Left ventricle myocardium inferior (tissue), 1 donor: ENCODE data around the gene AK9. TPM values are rescaled to one million over a fixed set of nuclear protein-coding genes. Genes with fewer than 3 reads are reported as not detected.

ENCODE experiments used
- DNase-seq: peaks from one replicate; pipeline ENCODE4 v3.0.0-alpha.2; 2020
- H3K27ac ChIP-seq: fragments of 200-600 bp; replicated peaks from 2 replicates; pipeline ENCODE4 v1.8.0; 2021
- H3K27me3 ChIP-seq: fragments of 200-600 bp; 2 replicates; pipeline ENCODE4 v1.8.0; 2021; ENCODE audit warnings: low read depth
- H3K36me3 ChIP-seq: fragments of 200-600 bp; 2 replicates; pipeline ENCODE4 v1.8.0; 2021
- H3K4me1 ChIP-seq: fragments of 200-600 bp; 2 replicates; pipeline ENCODE4 v1.8.0; 2021
- H3K4me3 ChIP-seq: fragments of 200-600 bp; 2 replicates; pipeline ENCODE4 v1.8.0; 2021; ENCODE audit warnings: mild to moderate bottlenecking, moderate library complexity
- H3K9me3 ChIP-seq: fragments of 200-600 bp; replicated peaks from 2 replicates; pipeline ENCODE4 v1.8.0; 2021
- intact Hi-C: fragments of 100-400 bp; cut with micrococcal nuclease; formaldehyde crosslinking; loops from one replicate; pipeline ENCODE4 v1.11.0; 2022
- total RNA-seq: library from RNA; stranded (reverse); fragmentation: NEBNext Ultra II Directional; extraction: Animal tissue kit (Norgen Biotek cat#: 25700); gene quantifications from one replicate; pipeline ENCODE4 v1.2.1, GENCODE V29; 2021
- TF ChIP-seq, protein P1 (sequence below): fragments of 200-600 bp; IDR thresholded peaks from 2 replicates; pipeline ENCODE4 v1.8.0; 2021; ENCODE audit warnings: antibody characterized with exemption, mild to moderate bottlenecking, borderline replicate concordance
- donor health status: DM: no; HTN: yes; CAD: no; lungs with severe emphysema.

Gene AK9
- total RNA-seq, 1 donor from 2014 or later = 12.6 TPM

DNA sequence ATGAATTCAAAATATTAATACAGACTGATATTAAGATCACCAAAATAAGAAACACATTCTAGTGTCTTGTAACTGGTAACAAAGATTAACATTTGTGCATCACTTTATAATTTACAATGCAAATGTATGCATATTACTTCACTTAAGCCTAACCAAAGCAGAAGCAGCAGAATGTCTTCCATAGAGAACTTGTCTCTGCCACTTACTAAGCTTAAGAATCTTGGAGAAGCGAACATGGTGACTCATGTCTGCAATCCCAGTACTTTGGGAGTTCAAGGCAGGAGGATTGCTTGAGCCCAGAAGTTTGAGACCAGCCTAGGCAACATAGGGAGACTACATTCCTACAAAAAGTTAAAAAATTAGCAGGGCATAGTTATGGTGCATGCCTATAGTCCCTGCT is 18.8 kb downstream of the AK9 start:
- no peaks in the 10 kb centered on the region for H3K9me3 ChIP-seq
- TF ChIP-seq, protein P1, sequence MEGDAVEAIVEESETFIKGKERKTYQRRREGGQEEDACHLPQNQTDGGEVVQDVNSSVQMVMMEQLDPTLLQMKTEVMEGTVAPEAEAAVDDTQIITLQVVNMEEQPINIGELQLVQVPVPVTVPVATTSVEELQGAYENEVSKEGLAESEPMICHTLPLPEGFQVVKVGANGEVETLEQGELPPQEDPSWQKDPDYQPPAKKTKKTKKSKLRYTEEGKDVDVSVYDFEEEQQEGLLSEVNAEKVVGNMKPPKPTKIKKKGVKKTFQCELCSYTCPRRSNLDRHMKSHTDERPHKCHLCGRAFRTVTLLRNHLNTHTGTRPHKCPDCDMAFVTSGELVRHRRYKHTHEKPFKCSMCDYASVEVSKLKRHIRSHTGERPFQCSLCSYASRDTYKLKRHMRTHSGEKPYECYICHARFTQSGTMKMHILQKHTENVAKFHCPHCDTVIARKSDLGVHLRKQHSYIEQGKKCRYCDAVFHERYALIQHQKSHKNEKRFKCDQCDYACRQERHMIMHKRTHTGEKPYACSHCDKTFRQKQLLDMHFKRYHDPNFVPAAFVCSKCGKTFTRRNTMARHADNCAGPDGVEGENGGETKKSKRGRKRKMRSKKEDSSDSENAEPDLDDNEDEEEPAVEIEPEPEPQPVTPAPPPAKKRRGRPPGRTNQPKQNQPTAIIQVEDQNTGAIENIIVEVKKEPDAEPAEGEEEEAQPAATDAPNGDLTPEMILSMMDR = no peak
- no peaks in the 10 kb centered on the region for H3K4me1 ChIP-seq
- H3K36me3 ChIP-seq = peaks cover 39% of the 10 kb centered on the region
- no peaks in the 10 kb centered on the region for H3K27me3 ChIP-seq
- no peak for DNase-seq
- intact Hi-C loops = no loop called here
- H3K27ac ChIP-seq = no peak overlapping the region
- H3K4me3 ChIP-seq = no peak overlapping the region

DNA sequence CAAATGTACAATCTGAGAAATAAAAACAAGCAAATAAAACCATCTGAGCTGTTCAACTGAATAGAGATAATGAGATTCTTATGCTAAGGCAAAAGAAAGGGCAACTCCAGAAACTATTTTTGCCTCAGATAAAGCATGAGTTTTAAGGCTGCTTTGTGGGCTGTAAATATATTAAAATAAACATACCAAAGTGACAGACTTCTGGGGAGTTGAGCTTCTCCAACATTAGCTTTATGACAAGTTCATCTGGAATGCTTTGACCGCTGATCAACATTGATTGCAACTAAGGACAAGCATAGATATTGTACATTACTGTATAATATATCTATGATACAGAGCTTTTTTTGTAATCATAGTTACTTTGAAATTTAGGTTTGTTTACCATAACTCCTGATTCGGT is 19.3 kb downstream of the AK9 start:
- TF ChIP-seq, protein P1 = no peak
- Histone ChIP-seq H3K27me3 (no peaks in the 10 kb centered on the region), H3K4me1 (no peaks in the 10 kb centered on the region), H3K27ac (no peak overlapping the region), H3K9me3 (no peaks in the 10 kb centered on the region), H3K4me3 (no peak overlapping the region), H3K36me3 (peaks cover 39% of the 10 kb centered on the region)
- DNase-seq = no peak
- intact Hi-C loops = no loop called here

DNA sequence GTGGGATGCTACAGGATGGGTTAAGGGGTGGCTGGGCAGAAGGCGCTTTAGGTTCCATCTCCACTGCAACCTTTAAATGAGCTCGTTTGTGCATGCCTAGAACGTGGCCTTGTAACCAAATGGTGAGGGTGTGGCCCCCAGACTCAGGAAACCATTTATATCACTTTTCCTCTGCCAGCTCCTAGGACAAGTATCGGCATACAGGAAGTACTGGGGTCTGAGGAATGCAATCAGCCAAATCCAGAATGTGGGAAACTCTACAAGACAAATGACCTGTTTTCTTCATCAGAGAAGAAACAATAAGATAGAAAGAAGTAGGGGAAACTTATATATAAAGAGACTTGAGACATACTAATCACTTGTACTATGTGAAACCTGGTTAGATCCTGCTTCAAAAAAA is 21.2 kb downstream of the AK9 start:
- H3K27ac ChIP-seq = no peak overlapping the region
- DNase-seq = no peak
- H3K36me3 ChIP-seq = peaks cover 35% of the 10 kb centered on the region
- TF ChIP-seq, protein P1 = no peak
- intact Hi-C loops = no loop called here
- no peaks in the 10 kb centered on the region for H3K9me3 ChIP-seq
- no peaks in the 10 kb centered on the region for H3K27me3 ChIP-seq
- no peaks in the 10 kb centered on the region for H3K4me1 ChIP-seq
- no peak overlapping the region for H3K4me3 ChIP-seq

DNA sequence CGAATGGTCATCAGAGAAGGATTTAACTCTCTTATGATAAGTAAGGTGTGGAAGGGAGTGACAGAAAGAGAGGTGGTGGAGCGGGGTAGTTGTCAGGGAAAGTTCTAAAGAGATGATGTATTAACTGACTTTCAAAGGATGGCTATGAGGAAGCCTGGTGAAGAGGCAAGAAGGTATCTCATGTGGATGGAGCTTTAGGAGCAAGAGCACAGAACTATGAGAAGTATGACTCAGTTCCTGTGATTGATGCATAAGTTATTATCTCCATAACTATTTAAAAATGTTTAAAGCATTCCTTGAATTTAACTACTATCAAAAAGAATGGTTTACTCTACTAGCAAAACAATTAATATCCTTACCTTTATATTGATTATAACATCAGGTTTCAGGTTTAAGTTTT is 28.8 kb downstream of the AK9 start:
- Histone ChIP-seq H3K27ac (no peak overlapping the region), H3K27me3 (no peaks in the 10 kb centered on the region), H3K4me3 (no peak overlapping the region), H3K4me1 (no peaks in the 10 kb centered on the region), H3K9me3 (no peaks in the 10 kb centered on the region), H3K36me3 (peaks cover 12% of the 10 kb centered on the region)
- no peak for DNase-seq
- TF ChIP-seq, protein P1 = no peak
- intact Hi-C loops = no loop called here

DNA sequence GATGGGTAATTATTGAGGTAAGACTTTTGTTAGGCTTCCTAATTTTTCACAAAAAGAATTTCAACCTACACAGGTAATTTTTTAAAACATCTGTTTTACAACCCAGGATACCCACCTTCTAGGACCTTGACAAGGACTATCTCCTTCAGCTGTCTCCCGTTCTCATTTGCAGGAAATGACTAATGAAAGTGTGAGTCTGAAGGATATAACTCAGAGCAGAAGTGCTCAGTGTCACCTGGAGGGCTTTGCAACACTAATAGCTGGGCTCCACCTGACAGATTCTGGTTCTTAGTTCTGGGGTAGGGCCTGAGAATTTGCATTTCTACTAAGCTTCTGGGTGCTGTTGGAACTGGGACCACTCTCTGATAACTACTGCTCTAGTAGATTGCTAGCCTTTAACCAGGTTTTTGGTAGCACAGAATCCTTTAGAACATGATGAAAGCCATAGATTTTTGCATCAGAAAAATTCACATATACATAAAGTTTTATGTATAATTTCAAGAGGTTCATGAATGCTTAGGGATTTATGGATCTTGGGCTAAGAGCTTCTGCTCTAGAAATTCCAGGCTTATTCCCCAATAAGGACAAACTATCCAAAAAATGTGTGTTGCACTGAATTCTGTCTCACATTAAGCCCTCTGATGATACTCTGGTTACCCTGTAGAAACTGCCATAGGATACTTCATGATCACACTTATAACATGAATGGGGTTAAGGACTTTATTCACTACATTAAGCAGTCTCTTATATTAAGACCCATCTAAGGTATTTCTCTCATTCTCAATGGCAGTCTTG is 30.3 kb downstream of the AK9 start:
- Histone ChIP-seq H3K36me3 (peaks cover 26% of the 10 kb centered on the region), H3K4me1 (no peaks in the 10 kb centered on the region), H3K9me3 (no peaks in the 10 kb centered on the region), H3K27ac (no peak overlapping the region), H3K27me3 (no peaks in the 10 kb centered on the region), H3K4me3 (no peak overlapping the region)
- no peak for DNase-seq
- TF ChIP-seq, protein P1 = no peak
- intact Hi-C loops = no loop called here
